LNCAP (cell line): ENCODE data around the gene MPG.
A peak's percentile ranks its signal among the peaks of the same experiment; 100 is the strongest.

Source experiments
- TF ChIP-seq, protein P1 (sequence below): fragments of 450-650 bp; IDR thresholded peaks from 2 replicates; pipeline ENCODE4 v1.5.1; 2017; ENCODE audit warnings: mild to moderate bottlenecking

MPG gene

GRCh38 chr16:101586-101985 is 23.6 kb downstream of the MPG start:
- TF ChIP-seq, protein P1, sequence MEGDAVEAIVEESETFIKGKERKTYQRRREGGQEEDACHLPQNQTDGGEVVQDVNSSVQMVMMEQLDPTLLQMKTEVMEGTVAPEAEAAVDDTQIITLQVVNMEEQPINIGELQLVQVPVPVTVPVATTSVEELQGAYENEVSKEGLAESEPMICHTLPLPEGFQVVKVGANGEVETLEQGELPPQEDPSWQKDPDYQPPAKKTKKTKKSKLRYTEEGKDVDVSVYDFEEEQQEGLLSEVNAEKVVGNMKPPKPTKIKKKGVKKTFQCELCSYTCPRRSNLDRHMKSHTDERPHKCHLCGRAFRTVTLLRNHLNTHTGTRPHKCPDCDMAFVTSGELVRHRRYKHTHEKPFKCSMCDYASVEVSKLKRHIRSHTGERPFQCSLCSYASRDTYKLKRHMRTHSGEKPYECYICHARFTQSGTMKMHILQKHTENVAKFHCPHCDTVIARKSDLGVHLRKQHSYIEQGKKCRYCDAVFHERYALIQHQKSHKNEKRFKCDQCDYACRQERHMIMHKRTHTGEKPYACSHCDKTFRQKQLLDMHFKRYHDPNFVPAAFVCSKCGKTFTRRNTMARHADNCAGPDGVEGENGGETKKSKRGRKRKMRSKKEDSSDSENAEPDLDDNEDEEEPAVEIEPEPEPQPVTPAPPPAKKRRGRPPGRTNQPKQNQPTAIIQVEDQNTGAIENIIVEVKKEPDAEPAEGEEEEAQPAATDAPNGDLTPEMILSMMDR = no peak

DNA sequence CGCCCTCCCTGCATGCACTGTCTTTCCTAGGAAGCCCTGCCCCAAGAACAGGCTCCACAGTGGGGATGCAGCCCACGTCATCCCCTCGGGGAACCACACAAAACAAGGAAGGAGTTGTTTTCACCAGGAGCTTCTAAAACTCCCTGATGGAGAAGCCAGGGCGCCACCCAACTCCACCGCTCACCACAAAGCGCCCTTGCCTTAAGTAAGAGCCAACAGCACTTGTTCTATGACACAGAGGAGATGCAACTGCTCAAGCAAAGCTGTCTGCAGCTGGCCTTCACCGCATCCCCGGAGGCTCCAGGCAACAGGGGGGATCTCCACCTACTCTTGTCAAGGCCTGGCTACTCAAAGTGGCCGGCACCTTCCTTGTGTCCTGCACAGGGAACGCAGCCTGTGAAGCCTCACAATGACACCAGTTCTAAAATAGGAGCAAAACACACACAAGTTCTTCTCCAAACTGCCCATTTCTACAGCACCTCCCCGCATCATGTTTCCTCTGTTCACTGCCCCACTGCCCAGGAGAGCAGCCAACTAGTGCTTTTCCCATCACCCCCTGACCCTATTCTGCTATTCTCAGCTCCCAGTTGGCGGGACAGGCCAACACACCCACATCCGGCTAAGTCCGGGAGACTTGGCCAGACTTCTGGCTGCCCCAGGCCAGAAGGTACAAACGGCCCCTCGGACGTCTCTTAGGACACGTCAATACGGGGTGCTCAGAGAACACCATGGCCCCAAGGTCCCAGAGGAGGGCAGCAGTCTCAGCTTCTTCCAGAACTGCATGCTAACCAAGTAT is 24.2 kb downstream of the MPG start:
- TF ChIP-seq, protein P1 = no peak

DNA sequence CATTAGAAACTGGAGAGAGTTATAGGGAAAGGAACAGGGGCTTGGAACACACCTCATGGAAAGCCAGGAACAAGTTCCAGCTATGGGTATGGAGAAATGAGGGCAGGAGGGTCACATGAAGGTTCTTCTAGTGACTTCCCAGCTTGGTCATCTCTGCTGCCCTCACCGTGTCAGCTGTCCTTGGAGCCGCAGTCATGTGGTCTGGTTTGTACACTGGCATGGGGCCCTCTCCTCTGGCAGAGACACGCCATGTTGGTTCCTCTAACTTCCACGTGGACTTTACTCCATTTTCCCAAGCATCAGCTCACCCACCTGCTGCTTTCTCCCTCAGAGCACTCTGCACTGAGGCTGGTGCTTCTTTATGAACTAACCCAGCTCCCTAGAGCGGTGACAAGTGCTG is 26.3 kb downstream of the MPG start:
- TF ChIP-seq, protein P1 = no peak

DNA sequence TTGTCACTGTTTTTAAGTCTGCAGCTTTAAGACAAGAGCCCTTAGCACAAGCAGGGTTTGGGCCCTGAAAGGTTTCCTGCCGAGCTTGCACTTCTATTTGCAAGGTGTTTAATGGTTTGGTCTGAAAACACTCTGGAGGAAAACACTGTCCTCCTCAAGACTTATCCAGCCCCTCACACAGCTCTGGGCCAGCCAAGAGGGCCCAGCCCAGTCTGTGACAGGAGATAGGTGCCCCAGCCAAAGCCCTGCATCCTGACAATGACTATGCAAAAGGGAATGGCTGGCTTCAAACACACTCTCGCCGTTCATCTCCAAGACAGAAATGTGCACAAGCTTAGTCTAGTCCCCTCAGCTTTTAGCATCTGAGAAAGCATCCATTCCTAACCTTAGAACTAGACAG is 26.9 kb downstream of the MPG start:
- TF ChIP-seq, protein P1 = no peak

DNA sequence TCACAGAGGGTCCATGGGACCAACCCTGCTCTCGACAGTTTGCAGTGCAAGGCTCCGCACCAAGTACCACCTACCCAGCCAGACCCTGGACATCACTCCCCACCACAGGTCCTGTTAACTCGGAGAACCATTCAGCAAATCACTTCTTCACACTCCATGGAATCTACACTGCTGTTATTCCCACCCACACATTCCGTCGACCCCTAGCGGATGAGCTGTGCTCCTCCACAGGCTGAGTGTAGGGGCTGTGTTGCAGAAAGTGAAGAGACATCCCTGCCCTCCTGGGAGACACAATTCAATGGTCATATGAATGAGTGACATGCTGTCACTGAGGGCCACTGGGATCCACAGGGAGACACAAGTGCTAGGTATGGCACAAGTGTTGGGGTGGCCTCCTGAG is 27.5 kb downstream of the MPG start:
- TF ChIP-seq, protein P1 = no peak

DNA sequence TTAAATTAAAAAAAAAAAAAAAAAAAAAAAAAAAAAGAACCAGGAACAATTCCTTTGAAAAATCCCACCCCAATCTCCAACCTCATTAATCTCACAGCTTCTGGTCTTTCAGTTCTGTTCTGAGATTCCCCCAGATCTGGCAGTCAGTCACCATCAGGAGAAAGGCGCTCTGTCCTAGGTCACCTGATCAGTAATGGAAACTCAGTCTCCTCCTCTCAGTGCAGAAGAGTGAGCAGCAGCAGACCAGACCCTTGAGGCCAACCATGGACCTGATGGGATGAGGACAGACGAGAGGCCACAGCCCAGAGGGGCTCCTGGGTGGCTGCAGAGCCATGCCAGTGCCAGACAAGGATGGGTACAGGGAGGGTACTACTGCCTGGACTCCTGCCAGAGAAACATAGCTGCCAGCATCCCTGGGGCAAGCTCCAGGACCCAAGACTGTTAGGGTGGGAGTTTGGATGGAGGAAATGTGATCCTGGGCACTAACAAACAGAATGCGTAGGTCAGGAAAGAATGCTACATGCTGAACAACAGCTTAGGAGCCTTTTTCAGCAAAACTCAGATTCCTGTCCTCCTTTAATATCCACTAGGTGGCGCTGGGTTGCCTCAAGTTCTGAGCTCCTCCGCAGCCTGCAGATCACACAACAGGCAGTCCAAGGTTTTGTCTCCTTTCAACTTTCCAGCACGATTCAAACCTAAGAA is 28.7 kb downstream of the MPG start:
- TF ChIP-seq, protein P1 = peak; percentile 86

- TF ChIP-seq, protein P1 = no peak
These were observed 34.3 kb downstream of the MPG start for GRCh38 chr16:112153-112840.
